Right cardiac atrium (tissue), 5 donors: ENCODE measurements around the gene SH3GL2. TPM values are rescaled to one million over a fixed set of nuclear protein-coding genes. Genes with fewer than 3 reads are reported as not detected.

Experiments used
- ATAC-seq, 2 donors: fragments of 200-7000 bp; cut with Tn5 transposase; one replicate each; pipeline versions ENCODE4 v1.8.0 to v1.9.1; 2020; ENCODE audit warnings: moderate library complexity in 2 of 2, mild to moderate bottlenecking in 1 of 2
- DNase-seq, 3 donors: peaks; one replicate each; pipeline ENCODE4 v3.0.0-alpha.2; 2020
- H3K27ac ChIP-seq: one replicate; pipeline ENCODE4 v1.5.1; 2013; ENCODE audit warnings: mild to moderate bottlenecking, low read length, control low read depth, moderate library complexity
- H3K27me3 ChIP-seq: one replicate; pipeline ENCODE4 v1.6.1; 2013; ENCODE audit not compliant: control insufficient read depth, insufficient read depth
- H3K4me1 ChIP-seq: one replicate; pipeline ENCODE4 v1.6.1; 2013; ENCODE audit warnings: low read length; ENCODE audit not compliant: control insufficient read depth, insufficient read depth
- H3K4me3 ChIP-seq: one replicate; pipeline ENCODE4 v1.5.1; 2013; ENCODE audit warnings: low read length, control low read depth
- H3K9me3 ChIP-seq: one replicate; pipeline ENCODE4 v1.6.1; 2013; ENCODE audit warnings: low read length; ENCODE audit not compliant: control insufficient read depth
- WGBS: extraction: QIAGEN DNeasy Blood & Tissue Kit; methylation state at CpG from one replicate; pipeline ENCODE4 v1.1.7; 2013; 5-methylcytosine and 5-hydroxymethylcytosine counted together
- intact Hi-C, 4 donors: fragments of 100-400 bp; cut with DNase I; formaldehyde crosslinking; loops; one replicate each; pipeline versions ENCODE4 v1.11.0 to v1.14.0; 2022 to 2023
- polyA plus RNA-seq: library from polyadenylated mRNA; stranded (reverse); fragments of 200-250 nt; gene quantifications from one replicate; pipeline ENCODE4 v1.2.3, GENCODE V29; 2013
- total RNA-seq, 4 donors: library from RNA; stranded (reverse); fragmentation: NEBNext Ultra II Directional; extraction: Animal tissue kit (Norgen Biotek cat#: 25700); gene quantifications; one replicate each; pipeline ENCODE4 v1.2.1, GENCODE V29; 2021
- donor health status: healthy with polysubstance abuse.
- donor health status: DM: no; HTN: yes; CAD: no.
- donor health status: DM: no; HTN: no; CAD: no.
- donor health status: DM: no; HTN: yes; CAD: no; lungs with severe emphysema.
- donor health status: DM: yes; HTN: yes; CAD: no.

The SH3GL2 gene
- total and polyA plus RNA-seq, 5 donors = 0.07 to 0.14 TPM; not detected in 3

DNA sequence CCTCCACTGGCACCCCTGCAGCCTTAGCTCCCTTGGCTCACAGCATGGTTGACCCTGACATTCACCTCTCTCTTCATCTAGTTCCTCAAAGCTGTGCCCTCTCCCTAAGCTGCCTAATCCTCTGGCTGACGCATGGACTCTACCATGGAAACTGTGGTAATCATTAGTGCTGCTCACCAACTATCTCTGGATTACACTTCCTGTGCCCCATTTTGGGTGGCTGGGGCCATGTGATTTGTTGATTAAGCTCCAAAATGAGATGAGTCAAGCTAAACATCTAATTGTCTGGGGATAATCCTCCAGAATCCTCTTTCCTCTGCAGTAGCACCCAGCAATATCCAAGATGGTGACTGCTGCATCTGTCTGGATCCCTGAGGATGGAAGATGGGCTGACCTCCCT is 264.4 kb downstream of the SH3GL2 start:
- Histone ChIP-seq H3K4me1 (peaks cover 1% of the 10 kb centered on the region), H3K9me3 (no peaks in the 10 kb centered on the region), H3K27ac (no peak overlapping the region), H3K4me3 (no peak overlapping the region), H3K27me3 (no peaks in the 10 kb centered on the region)
- DNase-seq (no peak), ATAC-seq (no peak)
- WGBS = 92% methylated on average over 1 of the region's 1 CpG
- intact Hi-C loops = loop anchor here in 1 of 4 donors (10.0 kb wide), 1 partner anchor 1192 kb away; the partner anchor contains the start of gene SAXO1
